ENCODE measurements around the gene MUSK.
"Not testable (repeated sequence)": the region's sequence is repeated elsewhere in the genome, so short reads cannot be mapped to it uniquely, and the experiment has no call there.

Gene MUSK

DNA sequence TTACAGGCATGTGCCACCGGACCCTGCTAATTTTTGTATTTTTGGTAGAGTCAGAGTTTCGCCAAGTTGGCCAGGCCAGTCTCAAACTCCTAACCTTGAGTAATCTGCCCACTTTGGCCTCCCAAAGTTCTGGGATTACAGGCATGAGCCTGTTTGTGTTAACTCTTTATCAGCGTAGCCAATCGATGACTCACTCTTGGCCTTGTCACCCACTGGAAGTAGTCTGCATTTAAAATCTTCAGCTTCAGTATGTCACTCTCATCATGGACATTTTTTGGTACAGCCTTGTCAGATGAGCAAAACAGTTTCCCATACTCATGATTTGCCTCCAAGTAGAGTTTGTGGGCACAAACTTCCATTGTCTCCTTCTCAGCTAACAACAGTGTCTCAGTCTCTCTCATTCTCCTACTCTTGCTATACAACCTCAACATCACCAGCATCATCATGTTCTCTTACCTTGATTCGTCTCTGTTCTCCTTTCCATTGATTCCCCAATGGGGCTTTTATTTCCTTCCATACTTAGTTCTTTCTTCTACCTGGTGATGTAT, 22.5 kb downstream of the MUSK start:
- in situ Hi-C loops (cut with MboI; ENCODE audit: low sequenced_read_pairs): no loop called here

DNA sequence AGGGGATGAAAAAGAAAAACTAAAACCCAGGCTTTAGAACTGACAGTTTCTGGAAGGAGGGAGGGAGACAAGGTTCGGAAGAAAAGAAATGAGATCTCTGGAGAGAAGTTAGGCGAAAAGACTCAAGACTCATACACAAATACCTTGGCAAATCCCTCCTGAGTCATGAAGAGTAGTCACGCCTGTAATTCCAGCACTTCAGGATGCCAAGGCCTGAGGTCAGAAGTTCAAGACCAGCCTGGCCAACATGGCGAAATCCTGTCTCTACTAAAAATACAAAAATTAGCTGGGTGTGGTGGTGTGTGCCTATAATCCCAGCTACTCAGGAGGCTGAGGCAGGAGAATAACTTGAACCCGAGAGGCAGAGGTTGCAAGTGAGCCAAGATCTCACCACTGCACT, 27.3 kb downstream of the MUSK start:
- in situ Hi-C loops (cut with MboI; ENCODE audit: low sequenced_read_pairs): not testable (repeated sequence)

DNA sequence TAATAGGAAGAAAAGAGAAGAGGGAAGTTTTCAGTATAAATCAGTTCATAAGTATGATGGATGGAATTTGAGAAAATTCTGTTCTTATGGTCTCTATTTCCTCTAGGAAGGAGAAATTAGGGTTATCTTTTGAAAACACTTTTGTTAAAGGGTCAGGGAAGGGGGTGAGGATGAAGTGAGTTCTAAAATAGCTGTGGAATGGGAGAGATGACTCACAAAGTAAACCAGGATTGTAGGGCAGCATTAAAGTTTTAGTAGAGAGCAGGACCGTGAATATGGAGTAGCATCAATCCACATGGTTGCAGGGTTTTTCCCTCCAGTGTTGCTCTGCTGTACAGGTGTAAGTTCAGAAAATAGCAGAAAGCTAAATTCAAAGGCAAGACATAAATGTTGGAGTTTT, 32.4 kb downstream of the MUSK start:
- in situ Hi-C loops (cut with MboI; ENCODE audit: low sequenced_read_pairs): no loop called here

DNA sequence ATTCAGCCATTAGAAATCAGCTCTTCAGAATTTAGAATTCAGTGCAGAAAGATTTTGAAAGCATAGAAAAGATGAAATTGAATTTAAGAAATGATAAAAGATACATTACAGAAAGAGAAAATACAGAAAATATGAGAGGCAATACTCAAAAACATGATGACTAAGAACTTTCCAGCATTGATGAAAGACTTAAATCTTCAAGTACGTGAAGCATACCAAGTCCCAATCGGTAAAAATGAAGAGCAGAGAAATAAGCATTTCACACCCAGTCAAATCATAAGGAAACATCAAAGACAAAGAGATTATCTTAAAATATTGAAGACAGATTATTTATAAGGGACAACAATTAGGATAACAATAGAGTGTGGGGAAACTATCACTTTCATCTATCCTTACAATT, 35.1 kb downstream of the MUSK start:
- in situ Hi-C loops (cut with MboI; ENCODE audit: low sequenced_read_pairs): no loop called here

DNA sequence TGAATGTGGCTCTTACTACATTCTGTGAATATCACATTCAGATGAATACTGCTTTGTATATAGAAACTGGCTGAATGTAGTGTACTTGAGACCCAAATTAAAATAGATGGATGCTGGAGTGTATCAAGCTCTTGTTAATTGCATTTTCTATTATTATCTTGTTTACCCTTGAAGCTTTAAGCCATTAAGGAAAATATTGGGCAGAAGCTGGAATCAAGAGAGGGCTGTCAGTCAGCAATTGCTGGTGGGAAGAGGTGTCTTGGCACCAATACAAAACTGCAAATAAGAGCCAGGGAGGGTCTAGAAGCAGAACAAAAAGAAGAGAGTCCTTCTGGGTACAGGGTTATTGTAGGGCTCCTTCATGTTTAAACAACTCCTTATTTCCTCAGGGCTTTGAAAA, 38.8 kb downstream of the MUSK start:
- in situ Hi-C loops (cut with MboI; ENCODE audit: low sequenced_read_pairs): no loop called here

DNA sequence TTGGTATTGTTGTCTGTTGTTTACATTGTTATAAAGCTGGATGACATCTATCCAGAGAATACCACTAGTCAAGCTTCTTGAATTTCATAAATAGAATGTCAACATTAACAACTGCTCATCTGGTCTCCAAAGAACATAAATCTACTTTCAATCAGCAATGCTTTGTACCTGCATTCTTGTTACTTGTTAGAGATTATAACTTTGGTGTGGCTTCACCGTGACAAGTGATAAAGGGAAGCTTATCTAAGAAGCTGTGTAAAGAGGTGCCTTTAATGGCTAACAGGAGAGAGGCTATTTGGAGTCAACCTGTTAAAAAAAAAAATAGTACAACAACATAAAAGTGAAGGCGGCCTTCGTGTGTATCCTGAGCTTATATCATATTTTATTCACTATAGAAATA, 41.8 kb downstream of the MUSK start:
- in situ Hi-C loops (cut with MboI; ENCODE audit: low sequenced_read_pairs): no loop called here

DNA sequence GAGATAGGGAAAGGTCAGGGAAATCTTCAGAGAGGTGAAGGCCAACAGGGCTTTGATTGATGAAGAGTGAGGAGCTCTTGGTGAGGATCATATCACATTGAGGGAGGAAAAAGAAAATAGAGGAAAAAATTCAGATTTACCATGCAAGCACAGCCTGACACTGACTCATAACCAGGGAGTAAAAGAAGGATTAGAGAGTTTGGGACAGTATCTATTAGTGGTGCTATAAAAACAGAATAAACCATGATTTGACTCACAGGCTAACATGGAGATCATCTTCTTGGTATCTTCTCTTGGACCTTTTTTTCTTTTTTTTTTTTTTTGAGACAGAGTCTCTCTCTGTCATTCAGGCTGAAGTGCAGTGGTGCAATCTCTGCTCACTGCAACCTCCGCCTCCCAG, 44.4 kb downstream of the MUSK start:
- in situ Hi-C loops (cut with MboI; ENCODE audit: low sequenced_read_pairs): no loop called here

DNA sequence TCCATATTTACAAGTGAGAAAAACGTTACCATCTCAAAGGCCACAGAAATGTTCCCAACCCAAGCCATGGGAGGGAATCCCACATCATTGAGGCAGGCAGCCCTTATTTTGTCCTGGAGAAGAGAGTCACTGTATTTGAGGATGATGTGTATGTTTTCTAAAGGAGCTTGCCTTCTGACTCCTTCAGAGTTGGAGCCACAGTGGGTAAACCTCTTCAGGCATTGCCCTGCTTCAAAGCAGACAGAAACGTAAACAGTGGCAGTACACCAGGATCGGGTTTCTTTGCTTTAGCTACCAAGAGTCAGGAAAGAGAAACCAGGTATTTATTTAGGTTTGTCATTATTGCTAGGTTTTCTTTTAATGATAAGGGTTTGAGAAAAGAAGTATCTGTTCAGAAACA, 45.7 kb downstream of the MUSK start:
- in situ Hi-C loops (cut with MboI; ENCODE audit: low sequenced_read_pairs): no loop called here

DNA sequence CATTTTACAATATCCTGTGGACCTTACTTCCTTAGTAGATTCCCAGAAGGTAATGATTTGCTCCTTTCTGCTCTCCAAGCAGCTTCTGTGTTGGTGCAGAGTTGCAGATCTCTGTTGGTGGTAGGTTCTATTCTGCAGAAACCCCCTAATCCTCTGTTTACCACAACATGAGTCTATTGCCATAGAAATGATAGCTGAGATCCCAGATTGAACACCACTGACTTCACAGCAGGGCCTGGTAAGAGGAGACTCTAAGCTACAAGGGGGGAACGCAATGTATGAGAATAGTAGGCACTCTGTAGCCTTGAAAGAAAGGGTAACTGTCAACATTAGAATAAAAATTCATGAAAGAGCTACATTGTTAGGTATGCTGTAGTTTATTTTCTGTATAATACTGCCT, 59.5 kb downstream of the MUSK start:
- in situ Hi-C loops (cut with MboI; ENCODE audit: low sequenced_read_pairs): no loop called here

DNA sequence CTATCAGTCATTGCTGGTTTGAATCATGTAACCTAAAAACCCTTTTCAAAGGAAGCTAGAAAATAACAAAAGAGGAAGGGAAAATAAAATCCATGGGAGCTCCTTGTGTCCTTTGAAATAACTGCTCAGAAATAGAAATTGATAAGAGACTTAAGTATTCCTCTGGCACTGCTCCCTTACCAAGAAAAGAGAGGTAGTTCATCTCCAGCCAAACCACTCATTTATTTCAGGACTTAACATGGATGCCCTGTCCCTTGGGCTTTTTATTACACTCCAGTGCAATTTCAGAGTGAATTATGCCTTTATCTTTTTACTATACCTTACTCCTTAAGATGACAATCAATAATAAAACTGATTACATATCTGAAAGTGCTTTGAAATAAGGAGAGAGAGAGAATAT, 61.0 kb downstream of the MUSK start:
- in situ Hi-C loops (cut with MboI; ENCODE audit: low sequenced_read_pairs): no loop called here

DNA sequence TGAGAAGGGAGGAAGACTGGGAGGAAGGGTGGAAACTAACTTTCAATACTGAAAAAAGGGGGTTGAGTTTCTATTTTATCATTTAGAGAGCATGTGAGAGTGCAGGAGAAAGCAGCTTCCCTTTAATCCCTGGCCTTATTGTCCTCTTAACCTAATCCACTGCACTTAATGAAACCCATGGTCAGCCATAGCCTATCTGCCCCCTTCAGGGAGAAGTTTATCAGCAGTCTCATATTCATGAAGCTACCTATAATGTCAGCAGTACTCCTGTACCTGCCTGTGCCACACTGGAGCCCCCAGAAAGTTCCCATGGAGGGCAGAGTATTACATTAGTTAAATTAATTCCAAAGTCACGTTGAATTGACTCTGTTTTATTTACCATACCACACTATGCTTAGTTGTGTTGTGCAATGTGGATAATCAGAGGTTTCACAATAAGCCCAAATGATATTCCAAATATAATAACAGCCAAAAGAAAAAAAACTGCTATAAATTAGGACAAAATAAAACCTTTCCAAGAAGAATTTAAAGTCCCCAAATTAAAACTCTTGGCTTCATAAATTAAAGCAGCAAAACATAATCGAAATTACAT, 62.9 kb downstream of the MUSK start:
- in situ Hi-C loops (cut with MboI; ENCODE audit: low sequenced_read_pairs): no loop called here

DNA sequence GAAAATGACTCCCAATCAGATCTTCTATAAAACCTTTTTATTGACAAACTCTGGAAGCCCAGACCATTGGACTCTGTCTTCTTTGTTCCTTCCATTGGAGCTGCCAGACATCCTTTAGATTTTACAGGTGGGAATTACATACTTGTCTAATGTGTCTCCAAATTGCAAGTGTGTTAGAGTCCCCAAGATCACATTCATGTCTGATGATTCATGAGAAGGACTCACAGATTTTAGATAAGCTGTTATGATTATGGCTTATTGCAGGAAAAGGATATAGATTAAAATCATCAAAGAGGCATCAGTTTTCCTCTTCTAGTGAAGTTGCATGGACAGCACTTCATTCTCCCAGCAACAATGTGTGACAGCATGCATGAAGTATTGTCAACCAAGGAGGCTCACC, 70.4 kb downstream of the MUSK start:
- in situ Hi-C loops (cut with MboI; ENCODE audit: low sequenced_read_pairs): no loop called here

DNA sequence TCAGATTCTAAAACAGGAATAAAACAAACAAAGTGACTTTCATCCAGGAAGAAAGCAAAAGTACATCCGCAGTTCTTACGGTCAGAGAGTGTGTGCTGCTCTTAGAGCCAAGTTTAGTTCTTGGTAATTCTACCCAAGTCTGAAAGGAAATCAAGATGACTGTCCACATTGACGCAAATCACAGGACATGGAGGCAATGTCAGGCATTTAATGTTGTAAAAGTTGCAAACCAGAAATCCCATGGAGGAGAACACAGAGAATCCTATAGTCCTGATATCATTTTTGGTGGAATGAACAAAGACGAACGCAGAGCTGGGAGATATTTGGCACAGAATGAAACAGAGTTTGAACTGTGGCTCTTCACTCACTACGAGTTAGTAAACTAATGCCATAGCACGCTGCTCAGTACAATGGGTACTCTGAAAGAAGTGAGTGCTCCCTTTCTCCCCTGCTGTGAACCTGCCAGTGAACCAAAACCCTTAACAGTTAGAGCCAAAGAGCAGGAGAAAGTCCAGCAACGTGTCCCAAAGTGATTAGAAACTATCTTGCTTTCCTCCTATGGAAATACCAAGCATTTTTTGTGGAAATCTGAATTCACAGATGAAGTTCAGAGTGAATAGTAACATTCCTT, 74.3 kb downstream of the MUSK start:
- in situ Hi-C loops (cut with MboI; ENCODE audit: low sequenced_read_pairs): no loop called here

DNA sequence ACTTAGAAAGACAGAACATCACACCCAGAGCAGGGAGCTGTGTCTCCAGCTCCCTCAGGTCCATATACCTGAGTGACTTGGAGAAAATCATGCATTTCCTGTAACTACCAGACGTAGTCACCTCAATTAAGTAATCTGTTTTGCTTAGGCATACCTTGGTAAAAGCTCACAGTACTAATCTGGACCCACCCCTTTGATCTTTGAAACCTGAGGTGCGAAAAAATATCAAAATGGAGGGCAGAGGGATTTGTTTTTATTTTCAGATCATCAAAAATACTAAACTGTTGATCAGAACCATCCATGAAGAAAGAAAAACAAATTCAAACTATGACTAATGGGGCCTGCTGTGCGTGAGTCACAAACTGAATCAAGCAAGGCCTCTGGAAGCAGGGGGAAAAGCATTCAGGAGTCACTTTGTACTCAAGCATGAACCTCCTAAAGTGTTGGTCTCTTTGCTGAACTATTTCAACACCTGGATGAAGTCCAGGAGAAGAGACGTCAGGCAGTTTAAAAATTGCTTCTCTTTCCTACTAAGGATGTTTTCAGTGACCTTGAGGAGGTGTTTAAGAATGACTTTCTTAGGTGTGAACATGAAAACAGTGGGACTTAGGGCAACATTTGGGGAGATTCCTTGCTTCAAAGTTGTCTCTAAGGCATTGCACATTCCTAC, 76.3 kb downstream of the MUSK start:
- in situ Hi-C loops (cut with MboI; ENCODE audit: low sequenced_read_pairs): no loop called here

DNA sequence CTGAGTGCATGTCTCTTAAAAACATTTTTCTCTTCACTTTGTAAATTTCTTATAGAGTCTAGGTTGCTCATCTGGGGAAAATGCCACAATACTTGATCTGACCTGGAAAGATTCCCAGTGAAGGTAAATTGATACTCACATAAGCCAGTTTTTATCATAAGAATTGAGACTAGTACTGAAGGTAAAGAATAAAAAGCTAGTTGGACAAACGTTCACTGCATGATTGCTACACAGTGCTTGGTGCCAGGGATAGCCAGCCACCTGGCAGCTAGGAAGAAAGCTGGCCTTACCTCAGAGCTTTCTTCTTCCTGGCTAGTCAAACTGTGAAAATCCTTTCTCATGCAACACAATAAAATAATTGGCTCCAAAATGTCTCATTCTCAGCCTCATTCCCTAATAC, 77.1 kb downstream of the MUSK start:
- in situ Hi-C loops (cut with MboI; ENCODE audit: low sequenced_read_pairs): no loop called here

DNA sequence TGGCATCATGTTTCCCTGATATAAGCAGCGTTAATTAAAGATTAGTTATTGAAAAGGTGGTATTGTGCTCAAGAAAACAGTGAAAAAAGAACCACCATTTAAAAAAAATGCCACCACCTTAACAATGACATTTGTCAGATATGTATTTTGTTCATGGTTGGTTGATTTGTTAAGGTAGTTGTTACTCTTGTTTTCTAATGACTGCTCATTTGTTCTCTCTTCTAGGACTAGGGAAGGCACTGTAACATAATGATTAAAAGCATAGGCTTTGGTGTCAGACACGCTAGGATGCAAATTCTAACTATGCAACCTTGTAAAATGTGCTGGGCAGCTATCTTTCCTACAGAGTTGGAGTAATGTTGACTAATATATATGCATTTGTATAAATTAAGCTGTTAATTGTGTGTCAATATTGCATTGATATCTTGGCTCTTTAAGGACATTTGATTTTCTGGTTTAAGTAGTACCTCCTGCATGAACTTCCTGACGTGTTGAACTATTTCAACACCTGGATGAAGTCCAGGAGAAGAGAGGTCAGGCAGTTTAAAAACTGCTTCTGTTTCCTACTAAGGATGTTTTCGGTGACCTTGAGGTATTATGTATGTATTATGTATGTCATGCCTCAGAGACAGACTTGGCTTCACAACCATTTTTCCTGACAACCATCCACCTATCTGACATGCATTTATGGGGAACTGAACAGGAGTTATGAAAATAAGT, 77.8 kb downstream of the MUSK start:
- in situ Hi-C loops (cut with MboI; ENCODE audit: low sequenced_read_pairs): no loop called here

DNA sequence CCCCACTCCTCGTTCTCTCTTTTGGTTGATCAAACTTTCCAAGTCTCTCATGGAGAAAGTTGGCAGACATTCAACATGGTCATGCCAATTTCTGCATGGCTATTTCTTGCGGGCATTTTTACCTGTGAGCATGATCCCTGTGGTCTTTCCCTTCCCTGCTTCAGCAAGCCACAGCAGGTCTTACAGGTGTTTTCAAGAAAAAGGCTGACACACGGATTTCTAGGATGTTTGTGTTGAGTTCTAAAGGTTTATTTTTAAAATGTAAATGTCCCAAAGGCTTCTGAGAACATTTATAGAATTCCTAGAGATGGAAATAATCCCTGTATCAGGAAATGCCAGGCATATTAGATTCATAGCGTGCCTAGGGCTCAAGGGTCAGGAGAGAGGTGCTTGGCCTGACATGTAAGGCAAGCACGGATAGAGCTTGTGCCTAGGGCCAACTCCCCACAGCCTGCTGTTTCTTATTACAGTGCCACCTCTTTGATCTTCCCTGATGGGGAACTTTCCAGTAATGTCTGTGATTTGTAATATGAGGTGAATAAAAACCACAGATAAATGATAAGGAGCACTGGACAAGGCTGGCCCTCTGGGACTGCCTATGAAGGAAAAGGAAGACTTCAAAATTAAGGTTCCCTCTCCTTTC, 79.8 kb downstream of the MUSK start:
- in situ Hi-C loops (cut with MboI; ENCODE audit: low sequenced_read_pairs): no loop called here

DNA sequence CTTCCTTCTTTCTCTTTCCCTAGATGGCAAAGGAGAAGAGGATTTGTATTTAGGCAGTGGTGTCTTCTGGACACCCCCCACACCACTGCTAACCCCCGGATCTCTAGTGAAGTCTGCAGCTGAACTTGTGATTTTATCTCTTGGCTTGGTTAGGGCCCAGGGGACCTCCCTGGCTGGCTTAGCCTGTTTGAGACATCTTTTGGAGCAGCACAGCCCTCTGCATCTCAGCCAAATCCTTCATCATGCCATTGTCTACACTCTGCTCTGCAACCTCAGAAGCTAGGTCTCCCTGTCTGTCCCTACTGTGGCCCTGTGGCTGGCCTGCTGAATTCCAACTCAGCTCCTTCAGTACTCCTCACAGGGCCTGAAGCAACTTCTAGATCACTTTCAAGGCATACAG, 81.7 kb downstream of the MUSK start:
- in situ Hi-C loops (cut with MboI; ENCODE audit: low sequenced_read_pairs): no loop called here

DNA sequence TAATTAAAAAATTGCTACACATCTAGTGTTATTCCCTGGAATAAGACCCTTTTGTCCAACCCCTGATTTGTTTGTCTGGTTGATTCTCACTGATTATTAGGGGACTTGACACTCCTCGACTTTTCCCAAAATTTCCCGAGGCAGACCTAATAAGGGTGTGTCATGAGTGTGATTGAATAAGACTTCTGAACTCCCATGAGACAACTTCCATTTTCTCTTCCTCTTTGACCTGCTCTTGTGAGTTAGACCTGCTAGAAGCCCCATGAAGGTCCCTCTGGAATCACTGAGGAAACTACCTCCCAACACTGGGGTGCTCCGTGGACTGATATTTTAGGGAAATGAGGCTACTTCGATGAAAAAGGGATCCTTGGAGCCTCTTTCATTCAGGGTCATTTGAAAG, 83.4 kb downstream of the MUSK start:
- in situ Hi-C loops (cut with MboI; ENCODE audit: low sequenced_read_pairs): no loop called here

DNA sequence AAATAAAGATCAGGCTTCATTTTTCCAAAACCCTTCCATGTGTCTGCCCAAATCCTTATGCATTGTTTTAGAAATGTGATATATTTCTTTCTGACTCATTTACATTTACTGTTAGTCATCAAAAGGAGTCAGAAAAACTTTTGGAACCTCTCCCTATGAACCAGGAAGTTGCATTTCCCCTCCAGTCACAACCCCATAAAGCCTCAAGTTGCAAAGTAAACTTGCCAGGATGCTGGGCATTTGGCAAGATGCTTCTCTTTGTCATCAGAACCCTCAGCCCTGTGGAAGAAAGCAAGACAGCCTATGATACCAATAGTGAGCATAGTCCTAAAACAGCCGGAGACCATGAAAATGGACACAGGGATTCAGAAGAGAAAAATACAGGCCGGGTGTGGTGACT, 84.2 kb downstream of the MUSK start:
- in situ Hi-C loops (cut with MboI; ENCODE audit: low sequenced_read_pairs): no loop called here

DNA sequence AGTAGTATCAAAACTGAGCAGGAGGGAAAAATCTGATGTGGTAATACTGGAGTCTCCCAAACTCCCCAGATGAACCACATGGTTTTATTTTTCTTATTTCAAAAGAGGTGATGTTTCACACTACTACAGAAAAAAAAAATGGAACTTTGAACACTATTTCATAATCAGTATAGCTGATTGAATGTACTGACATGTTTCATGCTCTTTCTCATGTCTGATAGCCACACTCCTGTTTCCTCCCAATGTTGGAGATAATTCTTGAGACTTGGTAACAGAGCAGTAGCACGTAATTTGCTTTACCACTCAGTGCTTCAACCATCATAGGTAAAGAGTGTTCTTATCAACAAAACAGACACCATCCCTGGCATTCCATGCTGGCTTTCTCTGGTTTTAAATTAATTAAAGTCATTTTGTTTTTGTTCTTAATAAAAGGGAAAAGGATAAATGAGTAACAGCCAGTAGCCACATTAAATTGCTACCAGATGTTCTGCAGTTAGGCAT, 85.2 kb downstream of the MUSK start:
- in situ Hi-C loops (cut with MboI; ENCODE audit: low sequenced_read_pairs): no loop called here
